ENCODE results near the gene PPFIA1.

GRCh38 chr11:70368961-70369360 is 98.5 kb downstream of the PPFIA1 start:
- TF ChIP-seq POLR2A (IDR thresholded peaks at IDR 0.05): no peak
- no peak for TF ChIP-seq CTCF (IDR thresholded peaks at IDR 0.05)

All from ovary (tissue), 3 donors.